NCI-H2196 treated with DMSO at 0.1 percent for 48 hours (cell line): ENCODE measurements around the gene MINDY4.

ENCODE experiments used
- DNase-seq: peaks from one replicate; lab custom pipeline; 2025; ENCODE audit not compliant: unreplicated experiment; lab: John Stamatoyannopoulos, UW

Gene MINDY4

GRCh38 chr7:30771880-30772425 lies 736 bp downstream of the MINDY4 start:
- DNase-seq = no peak

GRCh38 chr7:30772984-30773383 lies 1.8 kb downstream of the MINDY4 start:
- no peak for DNase-seq

- DNase-seq = no peak
Observed at GRCh38 chr7:30775992-30776391, 4.8 kb downstream of the MINDY4 start.

GRCh38 chr7:30776971-30777370 lies 5.8 kb downstream of the MINDY4 start:
- no peak for DNase-seq

- DNase-seq = no peak
Observed at GRCh38 chr7:30778255-30779025, 7.2 kb downstream of the MINDY4 start.

GRCh38 chr7:30779574-30779973 lies 8.4 kb downstream of the MINDY4 start:
- no peak for DNase-seq

- no peak for DNase-seq
Observed at GRCh38 chr7:30780941-30781340, 9.7 kb downstream of the MINDY4 start.

GRCh38 chr7:30782690-30783089 lies 11.5 kb downstream of the MINDY4 start:
- DNase-seq = no peak

GRCh38 chr7:30785786-30786185 lies 14.6 kb downstream of the MINDY4 start:
- DNase-seq = no peak

GRCh38 chr7:30787486-30787885 lies 16.3 kb downstream of the MINDY4 start:
- no peak for DNase-seq

- DNase-seq = no peak
Observed at GRCh38 chr7:30788640-30789333, 17.6 kb downstream of the MINDY4 start.

- no peak for DNase-seq
Observed at GRCh38 chr7:30789334-30789711, 18.1 kb downstream of the MINDY4 start.

- no peak for DNase-seq
Observed at GRCh38 chr7:30790356-30790755, 19.1 kb downstream of the MINDY4 start.

GRCh38 chr7:30791114-30791513 lies 19.9 kb downstream of the MINDY4 start:
- no peak for DNase-seq

GRCh38 chr7:30795161-30795948 lies 24.1 kb downstream of the MINDY4 start:
- no peak for DNase-seq

GRCh38 chr7:30796105-30796869 lies 25.1 kb downstream of the MINDY4 start:
- DNase-seq = no peak

- no peak for DNase-seq
Observed at GRCh38 chr7:30797176-30798040, 26.2 kb downstream of the MINDY4 start.

GRCh38 chr7:30799206-30799975 lies 28.2 kb downstream of the MINDY4 start:
- DNase-seq = no peak
